K562 (cell line): ENCODE results near the gene MRPS24. TPM values are rescaled to one million over a fixed set of nuclear protein-coding genes. Genes with fewer than 3 reads are reported as not detected.
A peak's percentile ranks its signal among the peaks of the same experiment; 100 is the strongest.

Experiments used
- CBX1 ChIP-seq: sonication (generic); IDR thresholded peaks from 2 replicates; pipeline ENCODE4 v1.6.1; 2016; ENCODE audit warnings: antibody characterized with exemption, low read depth, mild to moderate bottlenecking
- DMBX1 ChIP-seq: fragments of 250-450 bp; sonication (Bioruptor Pico); IDR thresholded peaks from 2 replicates; pipeline ENCODE4 v1.8.0; 2022; ENCODE audit warnings: inconsistent platforms, mild to moderate bottlenecking, moderate library complexity, borderline replicate concordance
- DNMT1 ChIP-seq: fragments of 450-650 bp; IDR thresholded peaks from 2 replicates; pipeline ENCODE4 v1.6.1; 2016; ENCODE audit warnings: antibody characterized with exemption, mild to moderate bottlenecking
- HNRNPL ChIP-seq: fragments of 200-400 bp; formaldehyde crosslinking; IDR thresholded peaks from 2 replicates; pipeline ENCODE4 v1.6.1; 2017; ENCODE audit warnings: low read depth, mild to moderate bottlenecking, low read length
- PHF8 ChIP-seq: fragments of 200-600 bp; sonication (generic); IDR thresholded peaks from 2 replicates; pipeline ENCODE4 v1.6.1; 2012; ENCODE audit warnings: mixed run types, mild to moderate bottlenecking, inconsistent platforms, low read length, moderate library complexity, borderline replicate concordance
- ZNF12 ChIP-seq: sonication (generic); formaldehyde crosslinking; IDR thresholded peaks from 2 replicates; pipeline ENCODE4 v1.4.0; 2020; ENCODE audit warnings: mild to moderate bottlenecking, missing genetic modification reagents
- ZNF354B ChIP-seq: fragments of 250-450 bp; sonication (Bioruptor Pico); IDR thresholded peaks from 2 replicates; pipeline ENCODE4 v1.4.0; 2020
- ZNF408 ChIP-seq: fragments of 250-450 bp; sonication (Bioruptor Pico); IDR thresholded peaks from 2 replicates; pipeline ENCODE4 v1.4.0; 2020; ENCODE audit warnings: low read depth, mild to moderate bottlenecking, moderate library complexity
- polyA plus RNA-seq, 8 experiments: library from polyadenylated mRNA; depleted of rRNA in 4 of 8; stranded (reverse) in 5 of 8; unstranded in 3 of 8; fragments of >200 nt; fragmentation: Nextera tagmentation in 2 of 8; fragmentation: Illumina TruSeq in 1 of 8; extraction: Ambion mirVana in 2 of 8; extraction: Trizol in 1 of 8; gene quantifications; 2 replicates each; pipeline versions ENCODE4 v1.2.1 to v1.2.3, GENCODE V29; 2011 to 2014; ENCODE audit warnings: inconsistent platforms in 1 of 8, missing spikeins in 1 of 8
- total RNA-seq, 7 experiments: library from RNA; depleted of rRNA in 6 of 7; stranded (reverse); fragments of >200 nt in 6 of 7; fragmentation: Illumina TruSeq in 2 of 7; extraction: Trizol in 2 of 7; gene quantifications; 2 replicates each; pipeline versions ENCODE4 v1.2.1 to v1.2.3, GENCODE V29; 2011 to 2021; ENCODE audit warnings: low replicate concordance in 1 of 7
- TF ChIP-seq, protein P1 (sequence below): sonication (generic); formaldehyde crosslinking; IDR thresholded peaks from 2 replicates; pipeline ENCODE4 v1.8.0; 2022; ENCODE audit warnings: missing genetic modification reagents, mild to moderate bottlenecking, borderline replicate concordance
- TF ChIP-seq, protein P2 (sequence below), 2 experiments: IDR thresholded peaks; 2 replicates each; pipeline ENCODE4 v1.6.1; 2012; ENCODE audit warnings: improper control_type of control experiment in 2 of 2, low read depth in 2 of 2, low read length in 2 of 2, borderline replicate concordance in 1 of 2

The MRPS24 gene
- total and polyA plus RNA-seq, 9 of the 15 experiments (the other 6 are each of a cell fraction or from before 2014, with no cell fraction given): 51.4 to 214 (median 169) TPM

DNA sequence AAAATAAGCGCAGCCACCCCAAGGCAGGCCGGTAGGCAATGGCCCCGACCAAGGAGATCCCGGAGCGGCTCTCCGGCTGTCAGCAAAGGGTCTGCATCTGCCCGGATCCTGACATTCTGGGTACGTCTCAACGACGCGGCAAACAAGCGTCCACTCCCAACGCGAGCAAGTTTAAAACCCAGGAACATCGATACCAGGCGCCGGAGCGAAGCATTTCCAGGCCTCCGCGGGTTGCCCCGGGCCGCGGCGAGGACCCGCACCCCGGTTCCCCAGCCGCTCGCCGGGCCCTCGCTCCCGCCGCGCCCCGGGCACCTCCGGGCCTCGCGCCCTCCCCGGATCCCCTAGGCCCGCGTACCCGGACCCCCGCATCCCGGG, 36.6 kb upstream of the MRPS24 start (continued):
- TF ChIP-seq ZNF12 (CRISPR knock-in tag): no peak
- 0 out of 2 replicates have a peak, but pooled peaks have one; percentile 31 for TF ChIP-seq PHF8
- TF ChIP-seq DMBX1 (CRISPR knock-in tag): no peak
- no peak for TF ChIP-seq ZNF408 (CRISPR knock-in tag)
- TF ChIP-seq ZNF354B (CRISPR knock-in tag): no peak
- no peak for TF ChIP-seq DNMT1
- TF ChIP-seq, protein P1, sequence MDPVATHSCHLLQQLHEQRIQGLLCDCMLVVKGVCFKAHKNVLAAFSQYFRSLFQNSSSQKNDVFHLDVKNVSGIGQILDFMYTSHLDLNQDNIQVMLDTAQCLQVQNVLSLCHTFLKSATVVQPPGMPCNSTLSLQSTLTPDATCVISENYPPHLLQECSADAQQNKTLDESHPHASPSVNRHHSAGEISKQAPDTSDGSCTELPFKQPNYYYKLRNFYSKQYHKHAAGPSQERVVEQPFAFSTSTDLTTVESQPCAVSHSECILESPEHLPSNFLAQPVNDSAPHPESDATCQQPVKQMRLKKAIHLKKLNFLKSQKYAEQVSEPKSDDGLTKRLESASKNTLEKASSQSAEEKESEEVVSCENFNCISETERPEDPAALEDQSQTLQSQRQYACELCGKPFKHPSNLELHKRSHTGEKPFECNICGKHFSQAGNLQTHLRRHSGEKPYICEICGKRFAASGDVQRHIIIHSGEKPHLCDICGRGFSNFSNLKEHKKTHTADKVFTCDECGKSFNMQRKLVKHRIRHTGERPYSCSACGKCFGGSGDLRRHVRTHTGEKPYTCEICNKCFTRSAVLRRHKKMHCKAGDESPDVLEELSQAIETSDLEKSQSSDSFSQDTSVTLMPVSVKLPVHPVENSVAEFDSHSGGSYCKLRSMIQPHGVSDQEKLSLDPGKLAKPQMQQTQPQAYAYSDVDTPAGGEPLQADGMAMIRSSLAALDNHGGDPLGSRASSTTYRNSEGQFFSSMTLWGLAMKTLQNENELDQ: no peak
- TF ChIP-seq, protein P2, sequence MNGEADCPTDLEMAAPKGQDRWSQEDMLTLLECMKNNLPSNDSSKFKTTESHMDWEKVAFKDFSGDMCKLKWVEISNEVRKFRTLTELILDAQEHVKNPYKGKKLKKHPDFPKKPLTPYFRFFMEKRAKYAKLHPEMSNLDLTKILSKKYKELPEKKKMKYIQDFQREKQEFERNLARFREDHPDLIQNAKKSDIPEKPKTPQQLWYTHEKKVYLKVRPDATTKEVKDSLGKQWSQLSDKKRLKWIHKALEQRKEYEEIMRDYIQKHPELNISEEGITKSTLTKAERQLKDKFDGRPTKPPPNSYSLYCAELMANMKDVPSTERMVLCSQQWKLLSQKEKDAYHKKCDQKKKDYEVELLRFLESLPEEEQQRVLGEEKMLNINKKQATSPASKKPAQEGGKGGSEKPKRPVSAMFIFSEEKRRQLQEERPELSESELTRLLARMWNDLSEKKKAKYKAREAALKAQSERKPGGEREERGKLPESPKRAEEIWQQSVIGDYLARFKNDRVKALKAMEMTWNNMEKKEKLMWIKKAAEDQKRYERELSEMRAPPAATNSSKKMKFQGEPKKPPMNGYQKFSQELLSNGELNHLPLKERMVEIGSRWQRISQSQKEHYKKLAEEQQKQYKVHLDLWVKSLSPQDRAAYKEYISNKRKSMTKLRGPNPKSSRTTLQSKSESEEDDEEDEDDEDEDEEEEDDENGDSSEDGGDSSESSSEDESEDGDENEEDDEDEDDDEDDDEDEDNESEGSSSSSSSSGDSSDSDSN (IDR thresholded peaks at IDR 0.05; ENCODE audit: borderline replicate concordance in 1 of 2, low read depth in 2 of 2, low read length in 2 of 2): peak in 1 of 2 experiments; percentile 15; a peak in 1 of 4 replicates
- no peak for TF ChIP-seq HNRNPL
- TF ChIP-seq CBX1: no peak
- TF ChIP-seq, all 486 proteins: peak for 6
